ENCODE measurements around the gene WNT7B. TPM values are rescaled to one million over a fixed set of nuclear protein-coding genes. Genes with fewer than 3 reads are reported as not detected.

Gene WNT7B
- total RNA-seq, 1 experiment from 2014 or later: 0.33 TPM

GRCh38 chr22:45885171-45885840 is 91.7 kb downstream of the WNT7B start (continued):
- TF ChIP-seq KAT7 (CRISPR knock-in tag; IDR thresholded peaks at IDR 0.05; ENCODE audit: borderline replicate concordance) (no peak), HMGXB4 (CRISPR knock-in tag; IDR thresholded peaks at IDR 0.05) (no peak), TCF7 (CRISPR knock-in tag; IDR thresholded peaks at IDR 0.05; ENCODE audit: low read depth) (no peak), ZNF263 (CRISPR knock-in tag; IDR thresholded peaks at IDR 0.05; ENCODE audit: low read depth) (no peak), ARID4B (CRISPR knock-in tag; IDR thresholded peaks at IDR 0.05; ENCODE audit: borderline replicate concordance) (no peak), ATF2 (CRISPR knock-in tag; IDR thresholded peaks at IDR 0.05; ENCODE audit: borderline replicate concordance, low read depth) (no peak), ZMAT4 (CRISPR knock-in tag; IDR thresholded peaks at IDR 0.05) (no peak), CTCF (IDR thresholded peaks at IDR 0.05) (no peak), PRDM15 (CRISPR knock-in tag; IDR thresholded peaks at IDR 0.05) (no peak)
